Measurements from ENCODE around the gene PTEN.
"Not testable (repeated sequence)": the region's sequence is repeated elsewhere in the genome, so short reads cannot be mapped to it uniquely, and the experiment has no call there.

PTEN gene

GRCh38 chr10:87873656-87874055 is 10.2 kb downstream of the PTEN start:
- no peak for DNase-seq

DNA sequence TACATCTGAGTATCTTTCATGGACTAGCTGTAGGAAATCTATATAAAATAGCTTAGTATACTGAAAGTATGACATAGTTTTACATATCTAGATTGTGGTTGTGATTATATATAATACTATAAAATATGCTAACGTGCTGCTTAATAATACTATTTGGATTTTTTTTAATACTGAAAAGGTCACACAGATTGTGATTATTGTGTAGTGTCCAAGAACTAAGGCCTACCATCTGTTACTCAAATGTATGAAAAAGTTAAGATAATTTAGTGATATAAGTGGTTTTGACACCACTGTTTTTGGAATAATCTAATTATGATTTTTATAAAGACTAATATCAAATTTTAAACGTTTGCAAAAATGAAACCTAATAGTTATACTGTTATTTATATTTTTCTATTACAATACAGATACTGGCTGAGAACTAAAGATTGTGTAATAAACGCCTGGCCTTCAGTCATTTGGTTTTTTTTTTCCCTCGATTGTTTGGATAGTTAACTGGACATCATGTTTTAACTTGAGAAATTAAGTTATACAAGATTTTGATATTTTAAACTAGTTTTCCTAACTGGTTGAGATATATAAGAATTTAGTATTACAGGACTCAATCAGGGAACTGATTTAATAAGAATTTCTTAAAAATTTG is 12.6 kb downstream of the PTEN start:
- no peak for DNase-seq

- no peak for DNase-seq
Measured at GRCh38 chr10:87878664-87879459, 15.4 kb downstream of the PTEN start.

GRCh38 chr10:87880336-87880735 is 16.9 kb downstream of the PTEN start:
- DNase-seq: no peak

GRCh38 chr10:87881373-87882059 is 18.1 kb downstream of the PTEN start:
- DNase-seq: not testable (repeated sequence)

- no peak for DNase-seq
Measured at GRCh38 chr10:87882555-87883294, 19.3 kb downstream of the PTEN start.

DNA sequence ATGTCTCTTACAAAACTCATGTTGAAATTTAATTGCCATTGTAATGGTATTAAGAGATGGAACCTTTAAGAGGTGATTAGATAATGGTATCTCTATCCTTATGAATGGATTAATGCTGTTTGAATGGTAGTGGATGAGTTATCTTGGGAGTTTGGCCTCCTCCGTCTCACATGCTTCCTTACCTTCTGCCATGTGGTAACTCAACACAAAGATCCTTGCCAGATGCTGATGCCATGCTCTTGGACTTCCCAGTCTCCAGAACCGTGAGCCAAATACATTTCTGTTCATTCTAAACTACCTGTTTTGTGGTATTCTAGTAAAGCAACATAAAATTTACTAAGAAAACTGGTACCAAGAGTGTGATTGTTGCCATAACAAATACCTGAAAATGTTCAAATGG is 23.2 kb downstream of the PTEN start:
- DNase-seq: no peak

- DNase-seq: no peak
Measured at GRCh38 chr10:87887146-87887545, 23.7 kb downstream of the PTEN start.

GRCh38 chr10:87887548-87888289 is 24.3 kb downstream of the PTEN start:
- no peak for DNase-seq

GRCh38 chr10:87895430-87895829 is 32.0 kb downstream of the PTEN start:
- DNase-seq: no peak

- no peak for DNase-seq
Measured at GRCh38 chr10:87896216-87896615, 32.8 kb downstream of the PTEN start.

DNA sequence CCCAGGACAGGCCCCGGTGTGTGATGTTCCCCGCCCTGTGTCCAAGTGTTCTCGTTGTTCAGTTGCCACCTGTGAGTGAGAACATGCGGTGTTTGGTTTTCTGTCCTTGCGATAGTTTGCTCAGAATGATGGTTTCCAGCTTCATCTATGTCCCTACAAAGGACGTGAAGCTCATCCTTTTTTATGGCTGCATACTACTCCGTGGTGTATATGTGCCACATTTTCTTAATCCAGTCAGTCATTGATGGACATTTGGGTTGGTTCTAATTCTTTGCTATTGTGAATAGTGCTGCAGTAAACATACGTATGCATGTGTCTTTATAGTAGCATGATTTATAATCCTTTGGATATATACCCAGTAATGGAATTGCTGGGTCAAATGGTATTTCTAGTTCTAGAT is 34.5 kb downstream of the PTEN start:
- DNase-seq: not testable (repeated sequence)

- not testable (repeated sequence) for DNase-seq
Measured at GRCh38 chr10:87903396-87903795, 40.0 kb downstream of the PTEN start.

- no peak for DNase-seq
Measured at GRCh38 chr10:87913156-87913921, 49.9 kb downstream of the PTEN start.

- no peak for DNase-seq
Measured at GRCh38 chr10:87915406-87915805, 52.0 kb downstream of the PTEN start.

DNA sequence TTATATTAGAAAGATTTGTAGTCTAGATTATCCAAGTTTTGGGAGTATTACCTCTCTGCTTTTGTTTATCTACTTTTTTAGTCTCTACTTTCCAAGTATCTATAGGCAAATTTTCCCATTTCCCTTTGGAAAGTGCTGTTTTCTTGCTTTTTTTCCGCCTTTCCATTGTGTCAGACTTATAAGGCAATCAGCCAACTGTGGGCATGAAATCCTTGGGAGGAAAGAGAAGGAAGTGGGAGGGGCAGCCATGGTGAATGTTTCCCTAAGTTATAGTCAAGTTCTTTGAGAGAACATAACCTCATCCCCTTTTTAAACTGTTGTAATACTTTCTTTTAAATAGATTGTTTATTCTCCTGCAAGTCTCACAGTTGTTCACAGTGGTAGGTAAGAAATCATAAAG is 52.6 kb downstream of the PTEN start:
- no peak for DNase-seq

DNA sequence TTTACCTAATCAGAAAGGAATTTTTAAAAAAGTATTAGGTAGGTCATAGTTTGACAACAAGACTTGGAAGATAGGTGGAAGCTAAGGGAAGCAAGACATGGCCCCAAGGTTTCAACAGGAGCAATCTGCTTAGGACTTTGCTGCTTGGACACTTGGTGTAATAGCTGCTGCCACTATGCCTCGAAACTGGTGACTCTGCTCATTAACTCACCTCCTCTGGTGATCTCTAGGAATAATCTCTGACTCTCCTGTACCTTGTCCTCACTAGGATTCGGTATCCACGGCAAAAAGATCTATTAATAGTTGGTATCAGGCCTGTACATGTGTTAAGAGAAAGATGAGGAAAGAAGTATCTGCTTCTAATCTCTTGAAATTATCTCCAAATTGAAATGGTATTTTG is 53.1 kb downstream of the PTEN start:
- DNase-seq: no peak

- no peak for DNase-seq
Measured at GRCh38 chr10:87918254-87918859, 54.9 kb downstream of the PTEN start.

GRCh38 chr10:87920538-87920937 is 57.1 kb downstream of the PTEN start:
- DNase-seq: no peak

- DNase-seq: no peak
Measured at GRCh38 chr10:87921931-87922688, 58.7 kb downstream of the PTEN start.

All from right forelimb (tissue), 1 donor.